Neuronal stem cell (in vitro differentiated cells): ENCODE measurements around the gene CAMK2N2.

Source experiments
- DNase-seq: peaks from one replicate; pipeline ENCODE4 v3.0.0-alpha.2; 2013; ENCODE audit warnings: low spot score
- H2AFZ ChIP-seq: one replicate; pipeline ENCODE4 v1.6.1; 2013; ENCODE audit warnings: mild to moderate bottlenecking, low read length, inconsistent platforms
- H2AK5ac ChIP-seq: 2 replicates; pipeline ENCODE4 v1.6.1; 2013; ENCODE audit warnings: low read depth, mild to moderate bottlenecking, inconsistent platforms, low read length, moderate library complexity, mixed read lengths
- H2BK120ac ChIP-seq: 2 replicates; pipeline ENCODE4 v1.6.1; 2013; ENCODE audit warnings: low read depth, mild to moderate bottlenecking, inconsistent platforms, low read length, moderate library complexity, mixed read lengths
- H2BK12ac ChIP-seq: one replicate; pipeline ENCODE4 v1.6.1; 2013; ENCODE audit warnings: low read length, inconsistent platforms
- H2BK15ac ChIP-seq: 2 replicates; pipeline ENCODE4 v1.6.1; 2013; ENCODE audit warnings: mild to moderate bottlenecking, low read length, inconsistent platforms, mixed read lengths
- H2BK5ac ChIP-seq: one replicate; pipeline ENCODE4 v1.6.1; 2013; ENCODE audit warnings: inconsistent platforms, mild to moderate bottlenecking, low read length, moderate library complexity
- H3K14ac ChIP-seq: one replicate; pipeline ENCODE4 v1.6.1; 2013; ENCODE audit warnings: low read length, inconsistent platforms
- H3K18ac ChIP-seq: 2 replicates; pipeline ENCODE4 v1.6.1; 2013; ENCODE audit warnings: low read length, inconsistent platforms
- H3K23ac ChIP-seq: 2 replicates; pipeline ENCODE4 v1.6.1; 2013; ENCODE audit warnings: low read depth, mild to moderate bottlenecking, mixed read lengths, low read length, inconsistent platforms; ENCODE audit not compliant: poor library complexity
- H3K27ac ChIP-seq: replicated peaks from 3 replicates; pipeline ENCODE4 v1.5.1; 2013; ENCODE audit warnings: low read length, inconsistent platforms
- H3K27me3 ChIP-seq, 3 experiments: 2 replicates each; pipeline ENCODE4 v1.6.1; 2013; ENCODE audit warnings: low read length in 3 of 3, mild to moderate bottlenecking in 2 of 3, inconsistent platforms in 1 of 3, low read depth in 1 of 3, mixed read lengths in 1 of 3, moderate library complexity in 1 of 3; ENCODE audit not compliant: control insufficient read depth in 3 of 3, insufficient read depth in 3 of 3
- H3K36me3 ChIP-seq, 2 donors: replicated peaks in 1 of 2; 2 replicates each; pipeline ENCODE4 v1.6.1; 2013; ENCODE audit warnings: low read length in 2 of 2; ENCODE audit not compliant: control insufficient read depth in 2 of 2, insufficient read depth in 2 of 2
- H3K4ac ChIP-seq: 2 replicates; pipeline ENCODE4 v1.6.1; 2013; ENCODE audit warnings: inconsistent platforms, mild to moderate bottlenecking, low read length, moderate library complexity
- H3K4me1 ChIP-seq, 2 donors: 1 replicate in 1 of 2; 2 replicates in 1 of 2; pipeline ENCODE4 v1.6.1; 2013; ENCODE audit warnings: low read length in 2 of 2, low read depth in 1 of 2; ENCODE audit not compliant: control insufficient read depth in 2 of 2, insufficient read depth in 1 of 2
- H3K4me2 ChIP-seq: one replicate; pipeline ENCODE4 v1.6.1; 2013; ENCODE audit warnings: mild to moderate bottlenecking, low read length, inconsistent platforms; ENCODE audit not compliant: insufficient read depth, poor library complexity, severe bottlenecking
- H3K4me3 ChIP-seq, 2 donors: 2 replicates each; pipeline ENCODE4 v1.5.1; 2013; ENCODE audit warnings: low read length in 2 of 2, mild to moderate bottlenecking in 2 of 2, inconsistent platforms in 1 of 2, moderate library complexity in 1 of 2
- H3K79me1 ChIP-seq: one replicate; pipeline ENCODE4 v1.6.1; 2013; ENCODE audit warnings: low read depth, mild to moderate bottlenecking, inconsistent platforms, low read length, moderate library complexity
- H3K9ac ChIP-seq: one replicate; pipeline ENCODE4 v1.6.1; 2013; ENCODE audit warnings: mild to moderate bottlenecking, low read depth, low read length, inconsistent platforms; ENCODE audit not compliant: poor library complexity
- H3K9me3 ChIP-seq, 2 donors: replicated peaks in 1 of 2; 2 replicates each; pipeline versions ENCODE3 to v1.6.1; 2013; ENCODE audit warnings: low read length in 2 of 2, mild to moderate bottlenecking in 2 of 2, inconsistent platforms in 1 of 2, low read depth in 1 of 2, mixed read lengths in 1 of 2, moderate library complexity in 1 of 2; ENCODE audit not compliant: control insufficient read depth in 2 of 2, insufficient read depth in 1 of 2
- H4K8ac ChIP-seq: one replicate; pipeline ENCODE4 v1.6.1; 2013; ENCODE audit warnings: low read depth, mild to moderate bottlenecking, inconsistent platforms, low read length, moderate library complexity
- H4K91ac ChIP-seq: one replicate; pipeline ENCODE4 v1.6.1; 2013; ENCODE audit warnings: low read length, low read depth, mild to moderate bottlenecking, inconsistent platforms; ENCODE audit not compliant: poor library complexity
- WGBS, 2 donors: extraction: QIAGEN DNeasy Blood & Tissue Kit; methylation state at CpG; one replicate each; pipeline ENCODE4 v1.1.7; 2013; ENCODE audit warnings: missing lambda C conversion rate in 2 of 2, mixed read lengths in 1 of 2; ENCODE audit not compliant: insufficient read length in 2 of 2, insufficient replicate concordance in 1 of 2; ENCODE audit errors: extremely low coverage in 2 of 2; 5-methylcytosine and 5-hydroxymethylcytosine counted together

Gene CAMK2N2

GRCh38 chr3:184236636-184237035 lies 24.7 kb downstream of the CAMK2N2 start:
- Histone ChIP-seq H3K36me3 (peaks cover 0 to under 1% of the 10 kb centered on the region in 2 donors), H3K27ac (no peak overlapping the region), H2BK5ac (no peak overlapping the region), H3K4me2 (no peak overlapping the region), H2AFZ (no peak overlapping the region), H2AK5ac (no peak overlapping the region), H3K9me3 (no peaks in the 10 kb centered on the region), H3K14ac (no peak overlapping the region), H4K91ac (no peak overlapping the region), H3K4ac (no peak overlapping the region), H2BK15ac (no peak overlapping the region), H3K18ac (no peak overlapping the region), H3K4me3 (no peak overlapping the region), H3K79me1 (peaks cover 5% of the 10 kb centered on the region), H2BK120ac (no peak overlapping the region), H2BK12ac (no peak overlapping the region), H3K4me1 (peaks cover 0 to 1% of the 10 kb centered on the region in 2 donors), H3K23ac (peak overlapping the region; percentile 57), H3K27me3 (peaks cover 2 to 67% (median 15%) of the 10 kb centered on the region in 3 experiments), H3K9ac (no peak overlapping the region), H4K8ac (no peak overlapping the region)
- no CpG with 5 or more reads among the region's 3 CpGs for WGBS, 2 donors
- DNase-seq, result no peak

GRCh38 chr3:184236033-184236410 lies 25.3 kb downstream of the CAMK2N2 start:
- Histone ChIP-seq H3K14ac (no peak overlapping the region), H3K4me2 (no peak overlapping the region), H3K9me3 (peaks cover 0 to 2% of the 10 kb centered on the region in 2 donors), H4K91ac (no peak overlapping the region), H2AFZ (no peak overlapping the region), H3K79me1 (peaks cover 5% of the 10 kb centered on the region), H2AK5ac (no peak overlapping the region), H2BK5ac (no peak overlapping the region), H3K18ac (no peak overlapping the region), H3K4me1 (peaks cover 0 to 1% of the 10 kb centered on the region in 2 donors), H2BK15ac (no peak overlapping the region), H3K36me3 (no peaks in the 10 kb centered on the region), H2BK120ac (no peak overlapping the region), H3K27ac (no peak overlapping the region), H3K4ac (no peak overlapping the region), H2BK12ac (no peak overlapping the region), H3K4me3 (no peak overlapping the region), H3K27me3 (peaks cover 6 to 73% (median 21%) of the 10 kb centered on the region in 3 experiments), H3K23ac (no peak overlapping the region), H4K8ac (no peak overlapping the region), H3K9ac (no peak overlapping the region)
- no peak for DNase-seq
- no CpG with 5 or more reads among the region's 14 CpGs for whole genome bisulfite sequencing, 2 donors

GRCh38 chr3:184235381-184236032 lies 25.8 kb downstream of the CAMK2N2 start:
- no peak overlapping the region for H3K4ac ChIP-seq
- no peak overlapping the region for H3K23ac ChIP-seq
- H3K27me3 ChIP-seq, result peaks cover 11 to 78% (median 26%) of the 10 kb centered on the region in 3 experiments
- H2BK5ac ChIP-seq, result no peak overlapping the region
- peaks cover 0 to 2% of the 10 kb centered on the region in 2 donors for H3K9me3 ChIP-seq
- no peak overlapping the region for H2BK15ac ChIP-seq
- H3K18ac ChIP-seq, result no peak overlapping the region
- peaks cover 0 to 1% of the 10 kb centered on the region in 2 donors for H3K4me1 ChIP-seq
- no peaks in the 10 kb centered on the region for H3K36me3 ChIP-seq
- DNase-seq, result no peak
- no peak overlapping the region for H2AK5ac ChIP-seq
- H4K8ac ChIP-seq, result no peak overlapping the region
- no peak overlapping the region for H2BK120ac ChIP-seq
- H3K27ac ChIP-seq, result no peak overlapping the region
- H3K4me3 ChIP-seq, result no peak overlapping the region
- H3K14ac ChIP-seq, result no peak overlapping the region
- H4K91ac ChIP-seq, result no peak overlapping the region
- WGBS, 2 donors, result no CpG with 5 or more reads among the region's 4 CpGs
- H2AFZ ChIP-seq, result no peak overlapping the region
- H3K4me2 ChIP-seq, result no peak overlapping the region
- H3K79me1 ChIP-seq, result peaks cover 5% of the 10 kb centered on the region
- H2BK12ac ChIP-seq, result no peak overlapping the region
- no peak overlapping the region for H3K9ac ChIP-seq

- Histone ChIP-seq H3K4me3 (no peak overlapping the region), H3K9ac (no peak overlapping the region), H3K23ac (no peak overlapping the region), H4K8ac (no peak overlapping the region), H3K36me3 (no peaks in the 10 kb centered on the region), H2AFZ (no peak overlapping the region), H2BK12ac (no peak overlapping the region), H2AK5ac (no peak overlapping the region), H3K4ac (no peak overlapping the region), H3K4me2 (no peak overlapping the region), H3K9me3 (peaks cover 0 to 2% of the 10 kb centered on the region in 2 donors), H3K79me1 (peaks cover 5% of the 10 kb centered on the region), H3K4me1 (peaks cover 0 to 1% of the 10 kb centered on the region in 2 donors), H2BK5ac (no peak overlapping the region), H2BK120ac (no peak overlapping the region), H4K91ac (no peak overlapping the region), H3K27ac (no peak overlapping the region), H3K27me3 (peaks cover 18 to 85% (median 33%) of the 10 kb centered on the region in 3 experiments), H2BK15ac (no peak overlapping the region), H3K18ac (no peak overlapping the region), H3K14ac (no peak overlapping the region)
- no CpG with 5 or more reads among the region's 19 CpGs for WGBS, 2 donors
- DNase-seq, result no peak
Observed at GRCh38 chr3:184234671-184235380, 26.5 kb downstream of the CAMK2N2 start.
